NCI-H524 treated with DMSO at 0.1 percent for 48 hours (cell line): ENCODE measurements around the gene LMNTD2.

Experiments used
- DNase-seq: peaks from one replicate; lab custom pipeline; 2025; lab: John Stamatoyannopoulos, UW

The LMNTD2 gene

DNA sequence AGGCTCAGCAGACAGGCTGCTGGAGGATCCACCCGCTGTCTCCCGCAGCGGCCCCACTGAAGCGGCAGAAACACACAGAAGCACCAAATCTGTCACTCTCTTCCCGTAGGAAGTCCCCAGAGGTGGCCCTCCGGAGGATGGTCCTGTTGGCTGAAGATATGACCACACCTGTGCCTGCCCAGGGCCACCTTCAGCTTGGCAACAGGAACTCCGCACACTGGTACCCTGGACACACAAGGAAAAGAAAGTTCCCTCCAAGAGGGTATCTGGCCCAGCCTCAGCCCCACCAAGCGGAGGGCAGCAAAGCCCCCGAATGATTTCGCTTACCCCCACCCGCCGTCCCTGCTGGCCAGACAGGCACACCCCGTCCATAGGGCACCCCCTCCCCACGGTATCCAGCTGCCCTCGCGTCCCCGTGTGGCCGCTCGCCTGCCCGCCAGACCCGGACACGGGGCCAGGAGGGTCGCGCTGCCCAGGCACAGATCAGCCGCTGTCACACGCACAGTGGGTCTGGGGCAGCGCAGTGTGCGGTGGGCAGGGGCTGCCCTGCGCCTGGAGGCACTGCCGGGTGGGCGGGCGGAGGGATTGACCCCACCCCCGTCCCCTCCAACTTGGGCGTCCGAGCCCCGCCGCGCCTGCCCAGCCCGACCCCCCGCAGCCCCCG, 7.2 kb upstream of the LMNTD2 start:
- DNase-seq, result no peak

DNA sequence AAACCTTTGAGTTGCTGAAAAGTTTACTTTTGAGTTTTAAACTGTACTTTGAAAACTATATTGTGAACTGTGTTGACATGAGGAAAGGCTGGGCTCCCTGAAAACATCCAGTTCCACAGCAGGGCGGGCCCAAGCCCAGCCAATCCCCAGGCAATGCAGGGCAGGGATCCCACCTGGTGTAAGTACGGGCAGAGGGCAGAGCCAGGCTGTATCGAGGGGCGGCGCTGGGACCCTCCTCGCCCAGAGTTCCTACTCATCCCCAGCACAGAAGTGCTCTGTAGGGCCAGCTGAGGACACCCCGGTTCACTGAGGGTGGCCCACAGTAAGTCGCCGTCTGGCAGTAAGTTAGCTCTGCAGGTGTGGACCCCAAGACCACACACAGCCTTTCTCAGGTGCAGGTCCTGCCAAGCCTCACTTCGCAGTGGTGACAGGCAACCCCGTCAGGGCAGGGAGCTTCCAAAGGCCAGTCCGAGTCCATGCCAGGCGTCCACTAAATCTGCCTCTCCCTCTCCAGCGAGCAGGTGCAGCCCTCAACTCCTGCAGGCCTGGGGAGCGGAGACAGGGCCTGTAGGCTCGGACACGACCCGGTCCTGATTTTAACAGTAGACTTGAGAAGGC, 6.6 kb upstream of the LMNTD2 start:
- no peak for DNase-seq

DNA sequence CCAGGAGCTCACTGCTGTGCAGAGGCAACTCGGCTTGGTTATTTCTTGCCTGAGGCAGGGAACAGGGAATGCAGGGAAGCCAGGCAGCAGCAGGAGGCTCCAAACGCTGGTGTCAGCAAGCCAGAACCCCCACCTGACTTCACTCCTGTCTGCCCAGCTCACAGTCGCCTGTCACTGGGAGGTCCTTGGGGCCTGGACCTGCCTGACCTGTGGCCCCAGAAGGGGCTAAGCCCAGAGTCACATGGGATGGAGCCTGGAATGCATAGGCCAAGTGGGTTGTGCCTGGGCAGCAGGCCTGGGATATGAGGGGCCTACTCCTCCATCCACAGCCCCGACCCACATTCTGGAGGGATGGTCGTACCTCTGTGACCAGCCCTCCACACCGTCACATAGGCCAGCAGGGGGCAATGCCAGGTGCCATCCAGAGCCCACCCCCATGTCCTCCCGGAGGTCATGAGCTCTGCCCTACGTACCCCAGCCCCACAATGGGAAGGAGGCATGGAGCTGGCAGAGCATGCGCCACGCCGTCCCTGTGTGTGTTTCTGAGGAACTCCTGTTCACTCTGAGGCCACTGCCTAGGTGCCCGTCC, 5.5 kb upstream of the LMNTD2 start:
- no peak for DNase-seq

DNA sequence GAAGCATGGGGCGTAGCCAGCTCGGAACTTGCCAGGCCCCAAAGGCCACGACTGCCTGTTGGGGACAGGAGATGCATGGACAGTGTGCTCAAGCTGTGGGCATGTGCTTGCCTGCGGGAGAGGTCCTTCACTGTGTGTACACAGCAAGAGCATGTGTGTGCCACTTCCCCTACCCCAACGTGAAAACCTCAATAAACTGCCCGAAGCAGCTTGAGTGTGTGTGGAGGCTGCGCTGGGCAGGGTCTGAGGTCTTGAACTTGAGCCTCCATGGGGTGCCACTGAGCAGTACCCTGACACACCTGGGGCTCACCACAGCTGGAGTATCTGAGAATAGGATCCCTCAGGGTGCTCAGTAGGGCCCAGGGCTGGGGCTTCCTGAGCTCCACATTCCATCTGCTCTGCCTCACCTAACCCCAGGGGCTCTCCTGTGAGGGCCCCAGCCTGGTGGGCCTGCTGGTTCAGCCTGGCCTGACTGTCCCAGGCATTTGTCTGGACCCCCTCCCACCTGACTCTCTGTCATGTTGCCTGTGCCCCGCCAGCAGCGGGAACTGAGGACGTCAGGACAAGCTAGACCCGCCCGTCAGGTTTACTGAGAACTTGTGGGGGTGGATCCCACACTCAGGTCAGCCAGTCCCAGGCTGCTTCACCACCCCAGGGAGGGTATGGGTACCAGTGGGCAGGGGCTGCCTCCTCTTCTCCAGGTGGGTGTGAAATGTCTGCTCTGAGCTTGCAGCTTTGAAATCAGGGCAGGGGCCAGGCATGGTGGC, 3.5 kb upstream of the LMNTD2 start:
- DNase-seq, result no peak

DNA sequence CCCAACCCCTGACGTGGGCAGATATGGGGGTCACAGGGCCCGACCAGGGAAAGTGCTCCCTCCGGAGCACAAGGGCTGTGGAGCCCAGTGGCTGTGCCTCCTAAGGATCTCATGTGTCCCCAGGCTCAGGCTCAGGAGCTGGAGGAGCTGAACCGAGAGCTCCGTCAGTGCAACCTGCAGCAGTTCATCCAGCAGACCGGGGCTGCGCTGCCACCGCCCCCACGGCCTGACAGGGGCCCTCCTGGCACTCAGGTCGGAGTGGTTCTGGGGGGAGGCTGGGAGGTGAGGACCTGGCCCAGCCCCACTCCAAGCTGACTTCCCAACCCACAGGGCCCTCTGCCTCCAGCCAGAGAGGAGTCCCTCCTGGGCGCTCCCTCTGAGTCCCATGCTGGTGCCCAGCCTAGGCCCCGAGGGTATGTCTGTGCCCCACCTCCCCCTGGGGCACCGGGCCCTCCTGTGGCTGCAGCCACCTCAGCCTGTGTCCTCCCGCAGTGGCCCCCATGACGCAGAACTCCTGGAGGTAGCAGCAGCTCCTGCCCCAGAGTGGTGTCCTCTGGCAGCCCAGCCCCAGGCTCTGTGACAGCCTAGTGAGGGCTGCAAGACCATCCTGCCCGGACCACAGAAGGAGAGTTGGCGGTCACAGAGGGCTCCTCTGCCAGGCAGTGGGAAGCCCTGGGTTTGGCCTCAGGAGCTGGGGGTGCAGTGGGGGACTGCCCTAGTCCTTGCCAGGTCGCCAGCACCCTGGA, 2.7 kb upstream of the LMNTD2 start:
- no peak for DNase-seq

DNA sequence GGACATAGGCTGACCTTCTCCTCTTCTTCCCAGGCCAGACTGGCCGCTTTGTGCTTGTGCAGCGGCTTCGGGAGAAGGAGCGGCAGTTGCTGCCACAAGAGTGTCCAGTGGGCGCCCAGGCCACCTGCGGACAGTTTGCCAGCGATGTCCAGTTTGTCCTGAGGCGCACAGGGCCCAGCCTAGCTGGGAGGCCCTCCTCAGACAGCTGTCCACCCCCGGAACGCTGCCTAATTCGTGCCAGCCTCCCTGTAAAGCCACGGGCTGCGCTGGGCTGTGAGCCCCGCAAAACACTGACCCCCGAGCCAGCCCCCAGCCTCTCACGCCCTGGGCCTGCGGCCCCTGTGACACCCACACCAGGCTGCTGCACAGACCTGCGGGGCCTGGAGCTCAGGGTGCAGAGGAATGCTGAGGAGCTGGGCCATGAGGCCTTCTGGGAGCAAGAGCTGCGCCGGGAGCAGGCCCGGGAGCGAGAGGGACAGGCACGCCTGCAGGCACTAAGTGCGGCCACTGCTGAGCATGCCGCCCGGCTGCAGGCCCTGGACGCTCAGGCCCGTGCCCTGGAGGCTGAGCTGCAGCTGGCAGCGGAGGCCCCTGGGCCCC, 1.6 kb upstream of the LMNTD2 start:
- DNase-seq, result no peak

DNA sequence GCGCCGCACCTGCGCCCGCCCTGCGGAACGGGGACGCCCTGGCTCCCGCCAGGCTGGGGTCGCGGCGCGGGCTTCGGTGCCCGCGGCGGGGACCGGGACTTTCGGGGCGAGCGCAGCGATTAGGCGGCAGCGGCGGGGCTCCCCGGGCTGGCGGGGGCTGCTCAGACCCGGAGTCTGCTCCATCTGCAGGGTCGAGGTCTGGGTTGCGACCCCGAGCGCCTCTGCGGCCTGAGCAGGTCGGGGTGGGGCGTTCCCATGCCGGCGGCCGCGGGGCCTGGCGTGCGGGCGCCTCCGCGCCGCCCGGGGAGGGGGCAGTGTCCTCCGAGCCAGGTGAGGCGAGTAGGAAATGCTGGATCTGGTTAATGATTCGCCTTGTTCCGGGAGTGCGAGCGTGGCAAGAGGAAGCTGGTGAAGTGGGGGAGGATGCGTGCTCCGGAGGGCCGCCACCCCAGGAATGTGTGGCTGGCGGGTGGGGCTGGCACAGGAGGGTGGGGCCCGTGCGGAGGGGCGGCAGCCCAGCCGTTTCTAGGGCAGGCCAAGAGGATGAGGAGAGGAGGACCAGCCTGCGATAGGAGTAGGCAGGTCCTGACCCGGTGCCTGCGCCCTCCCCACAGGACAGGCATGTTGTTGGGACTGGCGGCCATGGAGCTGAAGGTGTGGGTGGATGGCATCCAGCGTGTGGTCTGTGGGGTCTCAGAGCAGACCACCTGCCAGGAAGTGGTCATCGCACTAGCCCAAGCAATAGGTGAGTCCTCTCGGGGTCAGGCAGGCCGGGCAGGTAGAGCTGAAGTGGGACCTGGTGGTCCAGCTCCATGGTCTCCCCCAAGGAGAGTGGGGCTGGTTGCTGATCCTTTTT, 838 bp upstream of the LMNTD2 start:
- DNase-seq, result no peak

DNA sequence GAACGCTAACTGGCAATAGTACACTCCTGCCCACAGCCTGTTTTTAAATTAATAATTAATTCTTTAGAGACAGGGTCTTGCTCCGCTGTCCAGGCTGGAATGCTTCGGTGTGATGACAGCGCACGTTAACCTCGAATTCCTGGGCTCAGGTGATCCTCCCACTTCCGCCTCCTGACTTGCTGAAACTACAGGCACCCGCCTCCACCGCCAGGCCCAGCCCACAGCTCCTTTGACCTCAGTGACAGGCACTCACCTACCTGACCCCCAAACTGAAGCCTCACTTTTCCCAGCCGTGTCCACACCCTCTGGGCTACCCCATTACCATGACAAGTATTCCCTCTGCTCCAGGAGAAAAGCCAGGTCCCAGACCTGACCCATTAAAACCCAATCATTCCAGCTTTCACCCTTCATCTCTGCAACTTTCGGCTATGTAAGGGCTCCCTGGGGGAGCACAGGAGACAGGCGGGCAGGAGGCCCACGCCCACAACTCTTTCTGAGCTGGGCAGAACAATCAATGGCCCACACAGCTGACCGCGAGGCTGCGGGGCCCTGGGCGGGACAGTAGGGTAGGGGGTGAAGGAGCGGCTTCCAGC, 730 bp downstream of the LMNTD2 start:
- no peak for DNase-seq

DNA sequence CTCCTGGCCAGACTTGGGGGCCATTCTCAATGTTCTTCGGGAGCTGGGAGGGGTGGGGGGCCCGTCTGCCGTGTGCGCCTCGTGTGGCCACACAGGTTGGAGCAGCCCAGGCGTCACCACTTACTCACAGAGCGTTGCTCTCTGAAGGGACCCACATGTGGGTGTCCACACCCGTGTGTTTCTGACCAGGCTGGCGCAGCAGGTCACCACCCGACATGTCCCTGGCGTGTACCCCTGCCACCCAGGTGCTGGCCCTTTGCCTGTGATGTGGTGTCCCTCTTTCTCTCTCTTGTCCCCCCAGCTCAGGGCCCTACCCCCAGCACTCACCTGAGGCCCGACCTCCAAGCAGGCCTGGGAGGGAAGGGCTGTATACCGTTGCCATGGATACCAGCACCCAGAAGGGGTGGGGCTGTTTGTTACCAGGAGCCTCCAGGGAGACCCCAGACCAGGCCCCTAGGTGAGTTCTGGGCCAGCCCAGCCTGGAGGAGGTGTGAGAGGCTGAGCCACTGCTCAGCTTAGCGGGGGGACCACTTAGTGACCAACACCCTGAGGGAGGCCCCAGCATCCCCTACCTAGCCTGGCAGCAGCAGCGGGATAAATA, 1.4 kb downstream of the LMNTD2 start:
- DNase-seq, result no peak

DNA sequence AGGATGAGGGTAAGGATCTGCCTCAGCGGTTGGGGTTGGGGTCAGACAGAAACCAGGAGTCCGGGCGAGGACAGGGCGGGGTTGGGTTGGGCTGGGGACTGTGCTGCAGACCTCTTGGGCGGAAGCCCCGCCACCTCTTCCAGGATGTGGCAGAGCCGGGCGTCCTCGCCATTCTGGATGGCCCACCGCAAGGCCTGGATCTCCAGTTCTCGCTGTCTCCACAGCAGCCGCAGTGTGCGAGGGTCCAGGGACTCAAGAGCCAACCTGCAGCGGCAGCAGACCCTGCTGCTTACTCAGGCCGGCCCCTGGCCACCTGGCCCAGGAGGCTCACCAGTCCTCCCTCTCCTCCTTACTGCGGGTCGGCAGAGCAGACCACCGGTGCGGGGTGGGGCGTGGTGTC, 2.0 kb downstream of the LMNTD2 start:
- no peak for DNase-seq

DNA sequence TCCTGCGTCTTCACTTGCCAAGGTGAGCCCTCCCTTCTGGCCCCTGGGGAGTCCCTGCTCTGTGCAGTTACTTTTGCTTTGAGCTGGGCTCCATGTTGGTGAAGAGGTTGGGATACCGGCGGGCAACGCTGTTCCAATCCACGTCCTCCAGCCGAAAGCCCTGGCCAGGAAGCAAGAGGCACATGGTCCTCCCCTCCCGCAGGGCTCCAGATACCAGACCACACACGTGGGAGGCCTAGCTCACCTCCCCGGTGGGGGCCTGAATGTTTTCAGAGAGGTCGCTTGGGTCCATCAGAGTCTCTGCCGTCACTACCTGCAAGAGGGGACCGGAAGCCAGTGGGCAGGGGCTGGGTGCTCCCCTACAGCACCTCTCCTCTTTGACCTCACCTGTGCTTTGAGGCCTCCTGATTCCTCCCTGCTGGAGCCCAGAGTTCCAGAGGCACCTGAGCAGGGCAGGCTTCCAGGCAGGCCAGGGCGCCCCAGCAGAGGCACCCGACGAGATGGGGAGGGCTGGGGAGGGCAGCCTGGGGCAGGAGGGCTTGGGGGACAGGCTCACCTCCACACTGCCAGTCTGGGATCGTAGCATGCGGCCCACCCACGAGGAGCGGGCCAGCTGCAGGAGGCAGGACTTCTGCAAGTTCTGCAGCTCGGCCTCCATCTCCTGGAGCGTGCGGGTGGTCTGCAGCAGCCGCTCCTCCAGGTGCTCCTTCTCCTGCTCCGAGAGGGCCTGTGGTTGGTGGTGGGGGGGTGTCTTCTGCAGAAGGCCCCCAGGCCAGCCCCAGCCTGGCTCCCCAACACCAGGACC, 3.0 kb downstream of the LMNTD2 start:
- no peak for DNase-seq

DNA sequence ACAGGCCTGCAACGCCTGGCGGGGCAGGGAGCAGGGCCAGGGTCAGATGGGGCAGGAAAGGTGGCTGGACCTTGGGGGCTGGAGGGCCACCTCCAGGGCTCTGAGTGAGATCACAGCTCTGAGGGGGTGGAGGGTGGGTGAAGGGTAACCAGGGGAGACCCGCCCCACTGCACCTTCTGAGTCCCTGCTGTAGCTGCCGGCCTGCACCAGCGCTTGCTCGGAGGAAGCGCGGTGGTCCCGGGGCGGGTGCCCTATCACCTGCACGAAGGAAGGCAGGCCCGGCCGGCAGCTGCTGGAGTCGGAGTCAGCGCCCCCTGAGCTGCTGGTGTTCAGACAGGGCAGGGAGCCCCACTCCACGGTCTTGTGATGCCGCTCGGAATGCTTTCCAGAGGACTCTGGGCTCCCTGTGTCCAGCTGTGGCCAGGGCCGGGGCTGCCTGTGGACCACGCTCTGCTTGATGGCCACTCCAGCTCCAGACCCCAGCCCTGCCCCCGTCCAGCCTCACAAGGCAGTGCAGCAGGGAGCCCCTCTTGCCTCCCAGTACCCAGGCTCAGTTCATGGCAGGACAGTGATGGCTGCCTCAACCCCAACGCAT, 3.8 kb downstream of the LMNTD2 start:
- no peak for DNase-seq

DNA sequence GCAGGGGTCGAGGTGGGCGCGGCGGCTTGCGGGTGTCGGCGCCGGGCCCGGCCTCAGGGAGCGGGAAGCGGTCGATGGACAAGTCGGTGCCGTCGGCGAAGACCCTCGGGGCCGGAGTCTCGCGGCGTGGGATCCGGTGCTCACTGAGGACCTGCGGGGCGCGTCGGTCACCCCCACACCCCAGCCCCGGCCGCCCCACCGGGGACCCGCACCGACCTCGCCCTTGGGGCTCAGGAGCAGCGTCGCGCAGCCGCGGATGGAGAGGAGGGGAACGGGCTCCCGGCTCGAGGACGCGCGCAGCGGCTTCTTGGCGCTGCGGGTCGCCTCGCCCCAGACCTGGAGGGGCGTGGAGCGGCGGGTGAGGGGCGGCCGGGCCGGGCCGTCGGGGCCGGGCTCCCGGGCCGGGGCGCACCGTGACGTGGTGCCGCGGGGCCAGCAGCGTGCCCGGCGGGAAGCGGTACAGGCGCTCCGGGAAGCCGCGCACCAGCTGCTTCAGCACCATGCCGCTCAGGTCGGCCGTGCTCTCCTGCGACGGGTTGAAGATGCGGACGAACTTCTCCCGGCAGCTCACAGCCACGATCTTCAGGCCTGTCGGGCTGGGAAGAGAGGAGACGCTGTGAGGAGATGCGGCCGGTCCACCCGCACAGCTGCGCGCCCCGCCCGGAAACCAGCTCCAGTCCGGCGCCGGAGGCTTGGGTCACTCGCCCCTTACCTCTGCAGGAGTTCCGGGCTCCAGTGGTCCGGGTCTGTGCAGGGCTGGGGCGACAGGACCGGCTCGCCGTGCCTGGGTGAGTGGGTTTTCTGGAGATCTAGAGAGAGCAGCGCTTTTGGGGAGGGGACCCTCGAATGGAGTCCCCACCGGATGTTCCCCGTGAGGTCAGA, 4.5 kb downstream of the LMNTD2 start:
- no peak for DNase-seq

DNA sequence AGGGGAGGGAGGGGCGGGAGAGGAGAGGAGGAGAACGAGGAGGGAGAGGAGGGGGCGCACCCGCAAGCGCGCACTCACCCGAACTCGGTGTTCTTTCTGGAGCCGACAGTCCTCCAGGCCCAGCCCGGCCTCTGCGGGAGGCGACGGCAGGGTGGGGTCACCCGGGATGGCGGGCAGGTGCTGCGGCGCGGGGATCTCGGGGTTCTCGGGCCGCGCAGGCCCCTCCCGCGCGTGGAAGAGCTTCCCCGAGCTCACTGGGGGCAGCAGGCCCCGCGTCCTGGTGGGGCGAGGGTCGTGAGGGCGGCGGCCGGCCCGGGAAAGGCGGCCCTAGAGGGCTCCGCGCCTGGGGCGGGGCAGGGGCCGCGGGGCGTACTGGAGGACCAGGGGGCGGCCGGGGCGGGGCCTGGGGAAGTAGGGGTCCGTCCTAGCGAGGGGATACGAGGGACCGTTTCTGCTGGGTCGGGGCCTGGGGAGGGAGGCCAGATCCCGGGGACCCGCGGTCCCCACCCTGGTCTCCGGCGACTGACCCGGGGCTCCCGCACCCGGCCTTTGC, 5.2 kb downstream of the LMNTD2 start:
- no peak for DNase-seq

DNA sequence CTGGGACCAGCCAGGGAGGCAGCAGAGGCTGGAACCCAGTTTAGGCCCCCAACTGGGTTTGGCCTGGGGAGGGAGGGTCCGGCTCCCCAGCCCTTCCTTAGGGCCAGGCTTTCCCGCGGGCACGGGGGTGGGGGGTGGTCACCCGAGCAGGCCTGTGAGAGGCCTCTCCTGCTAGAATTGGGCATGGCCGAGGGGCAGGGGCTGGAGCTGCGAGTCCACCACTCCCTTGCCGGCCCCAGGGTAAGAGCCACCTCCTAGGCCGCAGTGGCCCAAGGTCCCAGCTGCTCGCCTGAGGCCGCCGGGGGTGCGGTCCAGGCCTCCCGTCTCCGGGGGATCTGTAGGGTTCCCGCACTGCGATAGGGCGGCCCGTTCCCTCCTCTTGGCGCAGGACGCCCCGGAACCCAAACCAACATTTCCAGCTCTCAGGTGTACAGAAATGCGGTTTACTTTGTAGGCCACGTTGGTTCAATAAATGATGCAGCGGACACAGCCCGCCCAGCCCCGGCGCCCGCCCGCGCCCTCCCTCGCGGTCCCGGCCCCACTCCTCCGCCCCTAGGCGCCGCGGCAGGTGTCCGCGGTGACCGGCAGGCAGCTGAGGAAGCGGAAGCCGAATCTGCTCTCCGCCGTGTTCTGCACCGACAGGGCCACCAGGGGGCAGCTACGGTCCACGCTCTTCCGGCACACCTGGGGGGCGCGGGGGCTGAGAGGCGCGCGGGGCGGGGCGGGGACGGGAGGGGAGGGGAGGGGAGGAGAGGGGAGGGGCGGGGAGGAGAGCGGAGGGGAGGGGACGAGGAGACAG, 5.9 kb downstream of the LMNTD2 start:
- DNase-seq, result no peak

DNA sequence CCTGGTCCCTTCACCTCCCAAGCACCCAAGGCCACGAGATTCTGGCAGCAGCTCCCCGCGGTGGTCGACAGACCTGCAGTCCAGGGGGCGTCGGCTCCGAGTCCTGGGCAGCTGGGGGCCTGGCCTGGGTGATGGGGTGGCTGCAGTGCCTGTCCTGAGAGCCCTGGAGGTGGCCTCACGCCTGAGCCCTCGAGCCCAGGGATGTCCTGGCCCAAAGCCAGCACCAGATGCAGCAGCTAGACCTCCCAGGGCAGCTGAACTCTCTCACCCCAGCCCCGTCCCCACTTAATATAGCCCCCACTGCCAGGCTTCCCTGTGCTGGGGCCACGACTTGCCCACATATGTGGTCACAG, 6.6 kb downstream of the LMNTD2 start:
- DNase-seq, result no peak
